GM18870 (cell line): ENCODE results near the gene NR6A1.

Experiments
- ATAC-seq: cut with Tn5 transposase; IDR thresholded peaks from one replicate; pipeline ENCODE4 v1.9.1; 2021; ENCODE audit warnings: moderate library complexity; ENCODE audit not compliant: unreplicated experiment

The NR6A1 gene

DNA sequence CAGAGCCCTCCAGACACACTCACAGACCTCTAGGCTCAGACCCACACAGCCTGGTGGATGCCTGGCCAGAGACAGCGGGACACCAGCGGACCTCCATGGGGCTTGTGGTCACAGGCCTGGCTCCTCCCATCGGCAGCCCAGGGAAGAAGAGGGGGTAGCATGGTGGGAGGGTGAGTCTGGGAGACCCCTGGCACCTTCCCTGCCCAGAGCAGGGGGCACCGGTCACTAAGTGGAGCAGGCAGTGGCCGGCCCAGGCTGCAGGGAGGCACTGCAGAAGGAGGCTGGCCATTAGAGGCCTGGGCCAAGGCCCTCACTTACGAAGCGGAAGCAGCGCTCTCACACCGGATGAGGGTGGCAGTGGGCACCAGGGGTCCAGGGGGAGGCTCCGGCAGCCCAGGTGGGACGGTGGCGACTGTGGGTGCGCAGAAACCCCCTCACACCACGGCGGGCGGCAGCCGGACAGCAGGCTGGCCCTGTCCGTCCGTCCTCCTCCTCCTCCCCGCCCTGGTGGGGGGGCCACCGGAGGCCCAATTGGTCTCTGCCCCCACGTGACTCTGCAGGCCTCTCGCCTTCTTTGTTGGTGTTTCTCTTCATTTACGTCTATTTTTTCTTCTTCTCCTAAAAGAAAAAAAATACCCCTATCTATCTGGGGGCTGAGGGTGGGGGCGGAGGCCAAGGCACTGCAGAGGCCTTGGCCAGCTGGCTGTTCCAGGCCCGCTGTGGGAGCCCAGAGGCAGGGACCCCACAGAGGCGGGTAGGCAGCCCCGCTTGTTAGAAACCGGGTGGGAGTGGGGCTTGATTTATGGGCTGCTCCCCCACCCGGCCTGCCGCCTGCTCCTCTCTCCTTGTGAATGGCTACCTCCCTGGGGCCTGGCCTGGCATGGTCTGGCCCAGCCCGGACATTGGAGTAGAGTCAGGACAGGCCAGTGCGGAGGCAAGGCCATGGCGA is 263.9 kb downstream of the NR6A1 start, which contains the start of gene NR5A1:
TSS of gene NR5A1 (minus strand) at position 469 of the 949 bp plus-strand sequence. CDS start 4,004 bp downstream, outside the sequence.
- ATAC-seq: no peak

DNA sequence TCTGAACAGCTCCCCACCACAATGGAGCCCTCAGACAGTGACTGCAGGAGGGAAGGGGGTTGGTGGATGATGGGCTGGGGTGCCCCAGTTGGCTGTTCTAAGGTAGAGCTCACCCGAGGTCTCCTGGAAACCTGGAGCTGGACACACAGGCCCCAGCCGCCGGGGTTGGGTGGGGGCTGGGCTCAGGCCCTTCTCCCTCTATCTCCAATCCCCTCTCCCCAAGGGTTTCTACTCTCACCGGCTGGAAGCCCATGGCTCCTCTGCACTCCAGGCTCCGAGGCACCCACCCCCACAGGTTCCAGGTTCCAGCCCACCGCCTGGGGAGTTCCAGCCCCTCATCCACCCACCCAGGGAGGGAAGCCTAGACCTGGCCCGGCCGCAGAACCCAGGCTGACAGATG is 264.7 kb downstream of the NR6A1 start:
- no peak for ATAC-seq

DNA sequence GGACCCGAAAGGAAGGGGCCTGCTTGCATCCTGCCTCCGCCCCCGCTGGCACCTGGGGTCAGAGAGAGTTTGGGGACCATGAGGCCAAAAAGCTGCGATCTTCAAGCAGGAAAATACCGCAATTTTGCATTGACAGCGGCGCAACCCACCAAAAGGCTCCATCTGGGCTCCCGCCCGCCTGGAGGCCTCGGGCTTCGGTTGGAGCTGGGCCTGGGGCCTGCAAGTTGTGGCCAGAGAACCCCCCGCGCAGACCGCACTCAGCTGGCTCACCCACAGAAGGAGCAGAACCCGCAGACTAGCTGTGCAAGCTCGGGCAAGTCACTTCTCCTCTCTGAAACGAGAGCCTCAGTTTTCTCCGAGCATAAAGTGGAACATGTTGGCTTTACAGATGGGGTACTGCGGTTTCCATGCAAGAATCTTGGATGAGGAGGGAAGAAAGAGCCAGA is 265.2 kb downstream of the NR6A1 start:
- ATAC-seq: no peak

DNA sequence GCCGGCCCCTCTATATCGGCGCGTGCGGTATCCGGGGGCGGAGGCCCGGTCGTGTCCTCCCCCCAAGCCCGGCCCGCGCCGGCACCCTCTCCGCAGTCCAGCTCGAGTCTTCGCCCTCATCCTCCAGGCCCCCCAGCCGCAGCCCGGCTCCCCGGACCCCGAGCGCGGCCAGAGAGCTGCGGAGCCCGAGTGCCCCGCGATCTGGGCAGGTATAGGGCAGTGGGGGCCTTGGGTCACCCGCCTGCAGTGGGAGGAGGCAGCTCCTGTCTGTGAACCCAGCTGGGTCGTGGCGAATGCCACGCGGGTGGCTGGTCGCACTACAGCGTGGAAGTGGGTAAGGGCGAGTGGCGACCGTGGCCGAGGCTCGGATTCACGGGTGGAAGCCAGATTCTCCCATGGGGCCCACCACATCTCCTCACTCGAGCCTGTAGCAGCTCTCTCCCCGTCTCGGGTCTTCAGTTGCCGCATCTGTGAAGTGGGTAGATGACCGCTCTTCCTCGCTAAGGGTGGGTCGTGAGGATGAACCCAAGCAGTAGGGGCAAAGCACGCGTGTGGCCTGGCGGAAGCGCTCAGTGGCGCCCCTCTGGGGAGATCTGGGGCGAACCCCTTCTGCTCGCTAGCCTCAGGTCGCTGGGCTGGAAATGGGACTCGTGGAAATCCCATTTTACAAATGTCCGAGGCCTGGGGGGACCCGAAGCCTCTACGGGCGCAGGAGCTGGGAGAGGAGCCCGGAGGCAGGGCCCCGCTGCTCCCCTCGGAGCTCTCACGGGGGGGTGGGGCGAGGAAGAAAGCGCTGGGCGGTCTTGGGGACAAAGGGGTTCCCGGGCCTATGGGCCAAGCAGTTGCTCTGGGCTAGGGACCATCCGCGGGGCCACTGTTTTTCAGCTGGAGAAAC is 265.9 kb downstream of the NR6A1 start:
- ATAC-seq: no peak

DNA sequence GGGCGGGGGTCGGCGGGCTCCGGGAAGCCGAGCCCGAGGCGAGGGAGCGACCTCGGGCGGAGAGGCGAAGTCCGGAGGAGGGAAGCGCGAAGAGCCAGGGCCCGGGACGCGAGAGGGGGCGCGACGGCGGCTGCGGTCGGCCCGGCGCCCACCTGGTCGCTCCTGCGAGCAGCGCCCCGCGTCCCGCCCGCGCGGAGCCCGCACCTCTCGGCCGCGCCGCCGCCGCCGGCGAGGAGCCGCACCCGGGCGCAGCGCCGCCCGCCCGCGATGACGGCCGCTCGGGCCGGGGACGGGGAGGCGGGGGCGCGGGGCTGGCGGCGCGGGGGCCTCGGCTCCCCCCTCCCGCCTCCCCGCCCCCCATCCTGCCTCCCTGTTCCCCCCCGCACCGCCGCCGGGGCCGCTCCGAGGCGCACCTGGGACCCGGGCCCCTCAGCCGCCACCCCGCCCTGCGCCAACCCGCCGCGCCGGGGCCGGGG is 266.5 kb downstream of the NR6A1 start:
- no peak for ATAC-seq

DNA sequence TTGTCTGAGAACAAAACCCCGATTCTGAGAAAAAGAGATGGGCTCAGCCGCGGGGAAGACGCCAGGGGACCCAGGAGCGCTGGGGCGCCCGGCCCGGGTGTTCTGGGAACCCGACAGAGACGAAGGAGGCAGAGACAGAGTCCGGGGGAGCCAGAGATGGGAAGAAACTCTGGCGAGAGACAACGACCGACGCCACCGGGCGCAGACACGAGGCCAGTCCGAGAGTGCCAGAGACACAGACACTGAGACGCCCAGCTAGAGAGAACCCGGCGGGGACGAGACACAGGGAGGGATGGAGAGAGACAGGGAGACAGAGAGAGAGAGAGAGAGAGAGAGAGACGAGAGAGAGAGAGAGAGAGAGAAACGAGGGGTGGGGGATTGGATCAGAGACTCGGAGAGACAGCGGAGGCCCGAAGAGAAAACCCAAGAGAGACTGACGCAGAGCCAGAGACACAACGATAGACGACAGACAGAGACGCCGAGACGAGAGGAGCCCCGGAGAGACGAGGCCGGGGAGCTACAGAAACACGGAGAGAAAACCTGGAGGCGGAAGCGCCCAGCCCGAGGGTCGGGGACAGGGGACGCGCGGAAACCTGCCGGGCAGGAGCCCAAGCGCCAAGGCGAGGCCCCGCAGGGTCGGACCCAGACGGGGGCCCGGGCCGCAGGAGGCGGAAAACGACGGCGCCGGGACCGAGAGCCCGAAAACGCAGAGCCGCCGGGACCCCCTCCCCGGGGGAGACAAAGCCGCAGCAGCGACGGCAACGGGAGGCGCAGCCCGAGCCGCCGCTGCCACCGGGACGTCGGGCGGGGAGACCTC is 267.2 kb downstream of the NR6A1 start:
- no peak for ATAC-seq

DNA sequence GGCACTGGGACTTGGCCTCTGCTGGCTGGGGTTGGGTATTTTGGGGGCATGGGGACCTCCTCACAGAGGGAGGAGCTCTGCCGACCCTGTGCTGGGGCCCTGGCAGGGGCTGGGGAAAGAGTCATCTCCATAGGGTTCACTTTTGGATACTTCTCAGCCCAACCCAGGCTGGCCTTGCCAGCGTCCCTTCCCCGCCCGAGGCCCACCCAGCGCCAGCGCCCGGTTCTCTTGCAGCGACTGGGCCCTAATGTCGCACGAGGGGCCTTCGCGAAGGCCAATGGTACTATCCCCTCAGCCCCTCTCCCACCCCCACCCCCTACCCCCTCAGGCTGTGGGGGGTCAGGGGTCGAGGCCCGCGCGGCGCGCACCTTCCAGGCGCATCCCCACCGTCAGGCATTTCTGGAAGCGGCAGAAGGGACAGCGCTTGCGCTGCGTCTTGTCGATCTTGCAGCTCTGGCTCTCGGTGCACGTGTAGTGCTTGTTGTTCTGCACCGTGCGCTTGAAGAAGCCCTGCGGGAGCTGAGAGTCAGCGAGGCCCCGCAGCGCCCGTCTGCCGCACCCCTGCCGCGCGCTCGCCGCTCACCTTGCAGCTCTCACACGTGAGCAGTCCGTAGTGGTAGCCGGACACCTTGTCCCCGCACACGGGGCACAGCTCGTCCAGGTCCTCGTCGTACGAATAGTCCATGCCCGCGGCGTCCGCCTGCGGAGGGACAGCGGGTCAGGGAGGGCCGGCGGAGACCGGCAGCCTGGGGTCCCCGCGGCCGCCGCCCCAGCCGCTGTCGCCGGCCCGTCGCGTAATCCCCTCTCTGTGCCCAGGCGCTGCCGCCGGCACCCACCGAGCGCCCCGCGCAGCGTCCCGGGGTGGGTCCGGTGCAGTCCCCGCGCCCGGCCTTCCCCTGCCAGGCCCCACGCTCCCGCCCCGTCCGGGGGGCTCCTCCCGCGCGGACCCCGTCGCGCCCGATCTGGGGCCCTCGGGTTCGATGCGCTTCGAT is 268.1 kb downstream of the NR6A1 start:
- ATAC-seq: no peak

DNA sequence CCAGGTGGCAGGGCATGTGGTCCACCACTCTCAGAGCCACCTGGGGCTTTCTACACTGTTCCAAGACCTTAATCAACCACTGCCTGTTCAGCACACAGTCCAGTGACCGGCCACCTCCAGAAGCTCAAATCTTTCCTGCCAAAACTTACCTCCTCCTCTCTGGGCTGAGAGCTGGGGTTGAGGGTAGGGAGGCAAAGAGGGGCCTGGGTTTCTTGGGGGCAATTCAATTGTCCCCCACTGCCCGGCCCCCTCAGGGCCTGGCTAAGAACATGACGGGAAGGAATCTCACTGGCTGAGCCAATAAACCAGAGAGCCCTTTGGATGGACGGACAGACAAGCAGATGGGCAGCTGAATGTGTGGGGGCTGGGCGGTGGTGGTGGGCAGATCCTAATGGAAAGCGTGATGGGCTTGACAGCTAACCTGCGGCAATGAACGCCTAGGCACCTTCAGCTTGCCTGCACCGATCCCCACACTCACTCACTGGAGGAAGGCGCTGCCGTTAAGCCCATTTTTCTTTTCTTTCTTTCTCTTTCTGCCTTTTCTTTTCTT is 269.3 kb downstream of the NR6A1 start:
- no peak for ATAC-seq

DNA sequence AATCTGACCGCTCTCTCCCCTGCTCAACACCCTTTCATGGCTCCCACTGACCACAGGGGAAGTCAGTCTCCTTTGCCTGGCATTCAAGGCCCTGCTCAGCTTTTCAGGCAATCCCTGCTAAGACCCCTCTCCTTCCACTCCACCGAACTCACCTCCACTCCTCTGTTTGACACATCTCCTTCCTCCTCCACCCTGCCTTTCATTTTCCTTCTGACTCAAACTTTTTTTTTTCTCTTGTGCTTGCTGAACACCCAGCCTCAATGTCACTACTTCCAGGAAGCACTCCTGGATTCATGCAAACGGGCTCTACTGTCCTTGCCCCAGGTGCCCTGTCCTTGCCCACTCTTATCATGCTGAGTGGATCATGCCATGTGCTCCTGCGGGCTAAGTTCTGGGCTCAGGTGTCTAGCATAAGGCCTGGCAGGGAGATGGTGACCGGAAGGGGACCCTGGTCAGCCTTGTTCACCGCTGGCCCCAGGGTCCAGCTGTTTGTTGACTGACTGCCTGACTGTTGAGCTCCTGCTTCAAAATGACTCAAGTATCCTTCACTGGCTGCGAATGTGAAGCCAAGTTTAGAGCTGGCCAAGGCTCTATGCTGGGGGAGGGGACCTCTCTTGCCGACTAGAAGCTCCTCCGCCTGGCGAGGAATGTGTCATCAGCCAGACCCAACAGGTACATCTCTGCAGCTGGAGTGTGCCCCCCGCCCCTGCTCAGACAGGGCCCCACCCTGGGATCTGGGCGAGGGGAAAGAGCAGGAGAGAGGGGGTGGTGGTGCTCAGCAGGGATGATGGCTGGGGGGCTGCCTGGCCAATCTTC is 270.1 kb downstream of the NR6A1 start:
- ATAC-seq: no peak

DNA sequence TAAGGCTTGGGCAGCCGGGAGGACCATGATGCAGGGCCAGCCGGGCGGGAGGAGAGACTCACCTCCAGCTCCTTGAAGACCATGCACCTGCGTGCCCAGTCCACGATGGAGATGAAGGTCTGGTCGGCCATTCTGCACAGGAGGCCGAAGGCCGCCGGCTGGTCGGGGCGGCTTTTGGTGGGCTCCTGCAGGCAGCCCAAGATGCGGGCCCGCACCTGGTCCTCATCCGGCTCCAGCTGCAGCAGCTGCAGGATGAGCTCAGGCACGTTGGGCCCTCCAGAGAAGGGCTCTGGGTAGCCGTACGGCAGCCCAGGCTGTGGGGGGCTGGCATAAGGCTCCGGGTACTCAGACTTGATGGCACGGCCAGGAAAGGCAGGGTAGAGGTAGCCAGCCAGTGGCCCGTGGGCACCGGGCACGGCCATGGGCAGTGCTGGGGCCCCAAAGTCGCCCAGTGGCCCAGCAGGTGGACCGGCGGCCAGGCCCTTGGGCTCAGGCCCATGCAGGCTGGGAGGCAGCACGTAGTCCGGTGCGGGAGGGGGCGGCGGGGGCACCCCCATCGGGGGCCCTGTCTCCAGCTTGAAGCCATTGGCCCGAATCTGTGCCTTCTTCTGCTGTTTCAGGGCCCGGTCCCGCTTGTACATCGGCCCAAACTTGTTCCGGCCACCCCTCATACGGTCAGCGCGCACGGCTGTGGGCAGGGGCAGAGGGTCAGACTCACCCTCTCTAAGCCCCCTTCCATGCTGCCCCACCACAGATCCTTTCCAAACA is 270.9 kb downstream of the NR6A1 start:
- ATAC-seq: no peak

DNA sequence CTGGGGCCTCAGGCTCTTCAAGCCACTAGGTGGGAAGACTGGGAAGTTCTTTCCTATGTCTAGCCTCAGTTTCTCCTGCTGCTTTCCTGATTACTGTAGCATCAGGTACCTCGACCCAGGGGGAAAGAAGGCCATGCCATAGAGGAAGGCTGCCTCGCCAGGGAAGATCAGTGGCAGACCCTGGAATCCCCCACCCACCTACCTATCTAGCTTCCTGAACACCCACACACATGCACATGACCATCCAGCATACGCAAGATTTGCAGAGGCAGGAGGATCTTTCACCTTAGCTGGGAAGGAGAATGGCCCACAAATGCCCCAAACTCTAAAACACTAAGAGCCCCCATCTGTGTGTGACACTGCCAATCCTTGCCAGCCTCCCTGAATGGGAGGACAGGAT is 271.9 kb downstream of the NR6A1 start:
- ATAC-seq: no peak

DNA sequence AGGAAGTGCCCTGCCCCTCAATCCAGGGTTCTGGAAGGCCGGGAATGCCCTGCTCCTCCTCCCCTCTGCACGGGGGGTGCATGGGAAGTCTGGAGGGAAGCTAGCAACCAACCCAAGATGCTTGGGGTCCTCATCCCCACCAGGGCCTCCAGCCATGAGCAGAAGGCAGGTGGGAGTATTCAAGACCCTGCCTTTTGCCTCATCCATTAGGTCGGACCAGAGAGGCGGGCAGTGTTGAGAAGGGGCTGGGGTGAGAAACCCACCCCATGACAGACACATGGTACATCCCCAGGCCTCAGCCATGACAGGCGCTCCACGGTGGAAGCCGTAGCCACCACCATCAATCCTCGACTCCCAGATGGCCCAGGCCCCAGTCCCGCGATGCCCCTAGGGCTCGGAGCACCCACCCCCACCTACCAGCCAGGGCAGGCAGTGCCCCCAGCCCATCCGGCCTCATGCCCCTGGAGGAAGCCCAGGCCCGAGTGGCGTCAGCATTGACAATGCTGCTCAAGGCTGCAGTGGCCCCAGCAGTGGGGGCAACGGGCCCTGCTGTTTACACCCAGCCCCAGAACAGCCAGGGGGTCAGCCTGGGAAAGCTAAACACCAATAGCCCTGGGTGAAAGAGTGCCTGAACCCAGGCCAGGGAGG is 272.5 kb downstream of the NR6A1 start:
- ATAC-seq: no peak

DNA sequence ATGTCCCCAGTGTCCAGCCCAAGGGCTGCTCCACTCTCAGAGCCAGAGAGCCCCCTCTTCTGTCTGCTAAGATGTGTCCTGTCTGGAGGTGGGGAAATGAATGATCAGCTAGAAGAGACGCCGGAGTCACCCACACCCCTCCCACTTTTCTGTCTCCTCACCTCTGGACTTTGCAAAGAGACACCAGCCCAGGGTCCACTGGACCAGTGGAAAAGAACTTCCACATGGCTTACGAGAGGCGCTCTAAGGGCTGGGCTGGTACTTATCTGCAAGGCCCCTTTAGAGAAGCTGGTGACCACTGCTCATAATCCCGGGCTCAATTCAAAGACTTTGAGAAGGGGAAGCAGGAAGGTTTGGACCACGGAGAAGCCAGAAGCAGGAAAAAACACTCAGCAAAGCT is 273.1 kb downstream of the NR6A1 start:
- ATAC-seq: no peak

DNA sequence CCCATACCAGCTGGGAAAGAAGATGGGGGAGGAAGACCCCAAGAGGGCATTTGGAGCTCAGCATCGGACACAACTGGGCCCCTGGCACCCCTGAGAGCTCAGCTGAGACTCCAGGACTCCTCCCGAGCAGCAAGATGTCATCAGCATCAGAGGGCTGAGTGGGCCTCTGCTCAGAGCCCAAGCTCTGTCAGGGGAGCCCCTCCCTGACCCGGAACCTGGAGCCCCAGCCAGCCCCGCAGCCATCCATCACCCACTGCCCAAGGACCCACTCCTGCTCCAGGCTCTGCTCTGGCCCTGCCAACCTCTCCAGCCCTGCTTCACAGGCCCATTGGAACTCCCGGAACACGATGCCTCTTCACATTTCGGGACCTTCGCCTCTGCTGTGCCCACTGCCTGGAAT is 273.7 kb downstream of the NR6A1 start:
- ATAC-seq: no peak

DNA sequence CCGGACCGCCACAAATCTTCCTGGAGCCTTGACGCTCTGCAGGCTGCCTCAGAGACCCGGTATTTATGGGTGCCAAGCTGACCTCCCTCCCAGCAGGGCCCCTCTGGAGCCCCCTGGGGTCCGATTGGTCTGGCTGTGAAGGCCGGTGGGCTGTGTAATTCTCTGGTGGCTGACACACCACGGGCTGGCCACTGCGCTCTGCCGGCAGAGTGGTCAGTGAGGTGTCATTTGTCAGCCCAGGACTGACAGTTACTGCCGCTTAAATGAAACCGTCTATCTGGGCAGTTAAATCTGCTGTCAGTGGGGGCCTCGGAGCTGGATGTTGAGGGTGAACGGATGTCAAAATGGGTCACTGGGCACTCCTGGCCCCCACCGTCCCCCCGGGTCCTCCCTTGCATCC is 274.6 kb downstream of the NR6A1 start:
- no peak for ATAC-seq

DNA sequence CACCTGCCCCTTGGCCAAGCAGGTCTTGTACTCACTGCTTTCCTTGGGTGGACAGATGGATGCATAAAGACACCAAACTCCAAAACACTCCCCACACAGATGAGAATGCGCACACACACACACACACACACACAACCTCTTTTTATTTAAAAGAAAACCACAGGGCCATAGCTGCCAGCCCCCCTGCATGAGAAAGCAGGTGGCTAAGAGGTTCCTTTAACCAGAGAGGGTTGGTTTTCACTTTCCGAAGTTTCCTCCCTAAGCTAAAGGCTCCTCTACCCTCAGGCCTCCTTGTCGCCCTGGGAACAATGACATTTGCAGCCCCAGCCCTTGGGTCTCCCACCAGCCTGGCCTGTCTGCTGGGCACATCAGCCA is 275.0 kb downstream of the NR6A1 start:
- ATAC-seq: no peak
